Tracheal epithelial cell (primary cell): ENCODE data around the gene SSTR3. TPM values are rescaled to one million over a fixed set of nuclear protein-coding genes. Genes with fewer than 3 reads are reported as not detected.

Experiments used
- total RNA-seq: library from RNA; depleted of rRNA; stranded (reverse); fragments of >200 nt; gene quantifications from 2 replicates; pipeline ENCODE4 v1.2.1, GENCODE V29; 2014

SSTR3 gene
- total RNA-seq, result under 0.01 TPM in 1 of 2 replicates, not detected in the other

DNA sequence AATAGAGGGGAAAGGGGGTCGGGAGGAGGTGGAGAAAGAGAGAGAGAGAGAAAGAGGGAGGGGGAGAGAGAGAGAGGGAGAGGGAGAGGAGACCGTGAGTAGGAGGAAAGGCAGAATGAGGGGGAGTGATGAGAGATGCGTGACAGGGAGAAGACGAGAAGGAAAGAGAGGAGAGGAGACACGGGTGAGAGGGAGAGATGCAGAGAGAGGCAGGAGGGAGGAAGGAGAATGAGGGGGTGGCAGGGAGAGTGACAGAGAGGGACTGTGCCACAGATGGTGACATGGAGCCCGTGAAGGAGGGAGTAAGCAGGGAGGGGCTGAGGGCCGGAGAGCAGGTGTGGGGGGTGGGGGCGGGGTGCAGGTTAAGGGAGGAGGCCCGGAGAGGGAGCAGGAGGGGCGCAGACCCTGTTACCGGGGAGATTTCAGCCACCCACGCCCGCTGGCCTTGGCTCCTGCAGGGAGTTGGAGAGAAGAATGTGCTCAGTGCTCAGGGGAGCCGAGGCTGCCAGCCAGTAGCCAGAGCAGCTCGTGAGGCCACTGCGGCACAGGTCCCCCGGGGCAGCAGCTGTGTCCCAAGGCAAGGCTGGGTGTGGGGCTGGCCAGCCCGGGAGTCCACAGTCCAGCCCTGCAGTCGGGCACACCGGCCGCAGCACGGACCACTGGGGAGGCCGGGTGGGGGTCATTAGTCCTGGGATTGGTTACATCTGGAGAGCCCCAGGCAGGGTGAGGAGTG is at the start of gene SSTR3:
TSS of gene SSTR3 (minus strand) at position 304 of the 733 bp plus-strand sequence. CDS start 4,674 bp downstream, outside the sequence.

DNA sequence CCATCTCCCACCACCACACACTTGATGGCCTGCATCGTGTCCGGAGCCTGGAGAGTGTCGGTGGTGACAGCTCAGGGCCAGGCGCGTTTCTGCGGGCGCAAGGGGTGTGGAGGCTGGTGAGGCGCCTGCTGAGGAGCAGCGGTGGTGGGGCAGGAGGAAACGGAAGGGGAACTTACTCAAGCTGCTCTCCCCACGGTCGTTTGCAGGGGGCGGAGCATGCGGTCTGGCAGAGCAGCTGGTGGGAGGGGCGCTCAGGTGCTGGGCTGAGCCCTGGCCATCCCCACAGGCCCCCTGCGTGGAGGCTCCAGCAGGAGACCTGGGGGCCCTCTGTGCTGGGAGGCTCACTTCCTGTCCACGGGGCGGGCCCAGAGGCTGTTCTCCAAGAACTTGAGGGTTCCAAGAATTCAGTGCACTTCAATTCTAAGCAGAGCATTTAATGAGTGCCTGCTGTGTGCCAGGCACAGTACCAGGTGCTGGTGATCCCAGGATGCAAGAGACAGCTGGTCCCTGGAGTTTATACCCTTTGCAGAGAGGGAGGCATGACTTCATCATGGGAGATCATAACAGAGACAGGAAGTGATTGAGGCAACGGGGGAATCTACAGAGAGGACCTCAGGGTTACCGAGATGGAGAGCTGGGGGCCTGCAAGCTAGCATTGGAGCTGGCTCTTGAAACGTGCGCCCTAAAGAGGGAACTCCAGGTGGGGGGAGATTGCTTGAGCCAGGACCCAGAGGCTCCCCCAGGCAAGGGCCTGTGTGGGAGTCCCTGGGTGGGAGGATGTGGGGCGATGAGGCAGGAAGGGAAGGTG is 32.0 kb upstream of the SSTR3 start, which contains the start of gene RAC2:
TSS of gene RAC2 (minus strand) at position 156 of the 808 bp plus-strand sequence. CDS start at position 35, 121 bp downstream.

DNA sequence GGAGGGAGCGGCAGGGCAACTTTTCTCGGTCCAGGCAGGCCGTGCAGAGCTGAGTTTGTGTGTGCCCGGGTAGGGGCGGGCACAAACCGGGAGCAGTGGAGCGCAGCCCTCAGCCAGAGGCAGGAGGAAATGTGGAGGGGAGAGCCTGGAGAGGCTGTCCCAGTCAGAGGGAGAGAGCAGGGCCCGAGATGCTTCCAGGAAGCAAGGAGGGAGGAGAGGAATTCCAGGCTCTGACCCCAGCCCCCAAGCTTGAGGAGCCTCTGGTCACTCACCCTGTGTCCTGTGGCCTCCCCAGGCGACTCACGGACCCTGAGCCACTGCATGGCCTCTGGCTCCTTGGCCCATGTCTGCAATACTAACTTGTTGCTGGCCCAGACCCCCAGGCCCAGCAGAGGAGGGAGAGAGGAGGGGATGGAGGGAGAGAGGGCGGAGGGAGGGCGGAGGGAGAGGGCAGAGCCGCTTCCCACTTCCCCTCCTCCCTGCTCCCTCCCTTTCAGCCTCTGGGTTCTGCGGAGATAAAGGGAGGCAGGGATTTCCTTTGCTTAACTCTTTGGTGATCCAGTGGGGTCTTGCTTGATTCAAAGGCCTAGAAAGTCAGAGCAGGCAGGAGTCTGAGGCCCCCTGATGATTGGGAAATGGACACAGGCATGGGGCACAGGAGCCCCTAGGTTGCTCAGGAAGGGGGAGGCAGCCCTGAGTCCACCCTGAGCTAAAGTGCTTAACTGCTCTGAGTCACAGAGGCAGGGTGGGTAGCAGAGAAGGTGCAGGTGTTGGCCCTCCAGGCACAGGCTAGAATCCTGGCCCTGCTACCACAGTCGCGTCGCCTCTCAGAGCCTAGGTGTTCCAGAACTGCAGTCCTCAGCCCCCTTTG is 24.2 kb downstream of the SSTR3 start, which contains the start of gene C1QTNF6:
TSS of gene C1QTNF6 (minus strand) at position 357 of the 871 bp plus-strand sequence. CDS start at position 323, 34 bp downstream.

Other genes starting within 250 kb of the SSTR3 start
- gene TST, start 193.0 kb downstream of the SSTR3 start, total RNA-seq, result 34.1 and 68.7 TPM in 2 replicates
- gene MPST, start 192.7 kb downstream of the SSTR3 start, total RNA-seq, result 190 and 252 TPM in 2 replicates
- gene KCTD17, start 160.7 kb downstream of the SSTR3 start, total RNA-seq, result 10.9 and 17.1 TPM in 2 replicates
- not detected in 2 replicates for gene TMPRSS6, start 102.8 kb downstream of the SSTR3 start, total RNA-seq
- gene IL2RB, start 62.6 kb downstream of the SSTR3 start, total RNA-seq, result not detected in 2 replicates
- gene C1QTNF6, start 24.2 kb downstream of the SSTR3 start, total RNA-seq, result 4.3 TPM in 2 replicates
- 16.6 and 18.1 TPM in 2 replicates for gene RAC2, start 31.8 kb upstream of the SSTR3 start, total RNA-seq
- 1.5 TPM in 1 of 2 replicates, not detected in the other for gene CYTH4, start 70.0 kb upstream of the SSTR3 start, total RNA-seq
- gene ELFN2, start 215.0 kb upstream of the SSTR3 start, total RNA-seq, result 0.64 and 1.9 TPM in 2 replicates